ENCODE data around the gene GET4. TPM values are rescaled to one million over a fixed set of nuclear protein-coding genes. Genes with fewer than 3 reads are reported as not detected.
A peak's percentile ranks its signal among the peaks of the same experiment; 100 is the strongest.
"Not testable (repeated sequence)": the region's sequence is repeated elsewhere in the genome, so short reads cannot be mapped to it uniquely, and the experiment has no call there.

The GET4 gene
- total RNA-seq, 1 donor from 2014 or later, result 41.0 TPM

DNA sequence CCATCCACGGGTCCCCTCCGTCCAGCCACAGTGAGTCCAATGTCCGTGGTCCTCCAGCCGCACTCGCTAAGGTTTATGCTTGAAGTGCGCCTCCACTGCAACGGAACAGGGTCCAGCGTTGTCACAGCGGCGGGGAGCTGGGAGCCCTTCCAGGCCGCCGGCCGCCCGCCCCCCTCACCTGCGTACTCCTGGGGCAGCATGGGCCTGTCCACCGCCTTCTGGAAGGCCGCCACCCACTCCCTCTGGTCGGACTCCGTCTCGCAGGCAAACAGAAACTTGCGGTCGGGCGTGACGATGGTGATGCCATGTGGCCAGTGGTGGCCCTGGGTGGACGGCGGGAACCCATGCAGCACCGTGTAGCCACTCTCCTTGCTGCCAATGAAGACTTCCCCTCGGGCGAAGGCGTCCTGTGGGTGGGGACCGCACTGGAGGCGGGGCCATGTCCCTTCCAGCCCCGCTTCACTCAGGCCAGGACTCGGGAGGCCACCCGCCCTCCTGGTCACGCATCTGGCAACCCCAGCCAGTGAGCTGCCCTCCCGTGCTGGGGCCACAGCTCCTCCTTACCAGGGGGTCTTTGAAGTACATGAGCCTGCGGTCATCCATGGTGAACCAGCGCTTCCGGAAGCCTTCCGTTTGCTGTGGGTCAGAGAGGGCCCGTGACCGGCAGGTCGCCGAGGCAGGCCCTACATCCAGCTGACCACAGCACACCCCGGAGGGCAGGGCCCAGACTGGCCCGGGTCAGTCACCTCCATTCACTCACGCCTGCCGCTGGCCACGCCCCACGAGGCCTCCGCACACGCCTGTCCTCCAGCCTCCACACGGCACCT lies 22.7 kb downstream of the GET4 start:
- Mint-ChIP-seq H3K9me3 (no peaks in the 10 kb centered on the region), H3K27ac (no peak overlapping the region), H3K36me3 (ENCODE audit: low read depth) (peaks cover 20% of the 10 kb centered on the region), H3K4me3 (no peak overlapping the region), H3K27me3 (no peaks in the 10 kb centered on the region), H3K4me1 (no peaks in the 10 kb centered on the region)
- intact Hi-C loops (cut with micrococcal nuclease), result no loop called here
- DNase-seq, result no peak

DNA sequence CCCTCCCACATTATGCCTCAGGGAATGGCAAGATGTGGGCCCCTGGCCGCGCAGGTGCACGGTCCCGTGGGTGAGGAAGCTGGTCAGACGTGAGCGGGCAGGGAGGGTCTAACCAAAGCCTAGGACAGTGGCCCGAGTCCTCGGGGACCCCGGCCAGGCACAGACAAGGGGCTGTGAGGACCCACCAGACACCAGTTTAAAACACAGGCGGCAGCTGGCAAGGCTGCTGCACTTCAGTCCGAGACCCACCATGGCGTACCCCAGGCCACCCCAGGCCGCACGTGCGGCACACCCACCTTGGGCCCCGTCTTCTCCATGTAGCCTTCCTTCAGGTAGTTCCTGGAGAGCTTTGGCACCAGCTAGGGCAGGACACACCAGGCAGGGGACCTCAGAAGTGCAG lies 23.5 kb downstream of the GET4 start:
- no peaks in the 10 kb centered on the region for H3K9me3 Mint-ChIP-seq
- H3K27me3 Mint-ChIP-seq, result no peaks in the 10 kb centered on the region
- H3K4me1 Mint-ChIP-seq, result no peaks in the 10 kb centered on the region
- intact Hi-C loops (cut with micrococcal nuclease), result loop anchor here (2.0 kb wide), 1 partner anchor 23 kb away; the partner anchor contains the start of gene GET4
- H3K4me3 Mint-ChIP-seq, result no peak overlapping the region
- peaks cover 16% of the 10 kb centered on the region for H3K36me3 Mint-ChIP-seq (ENCODE audit: low read depth)
- no peak for DNase-seq
- H3K27ac Mint-ChIP-seq, result no peak overlapping the region

DNA sequence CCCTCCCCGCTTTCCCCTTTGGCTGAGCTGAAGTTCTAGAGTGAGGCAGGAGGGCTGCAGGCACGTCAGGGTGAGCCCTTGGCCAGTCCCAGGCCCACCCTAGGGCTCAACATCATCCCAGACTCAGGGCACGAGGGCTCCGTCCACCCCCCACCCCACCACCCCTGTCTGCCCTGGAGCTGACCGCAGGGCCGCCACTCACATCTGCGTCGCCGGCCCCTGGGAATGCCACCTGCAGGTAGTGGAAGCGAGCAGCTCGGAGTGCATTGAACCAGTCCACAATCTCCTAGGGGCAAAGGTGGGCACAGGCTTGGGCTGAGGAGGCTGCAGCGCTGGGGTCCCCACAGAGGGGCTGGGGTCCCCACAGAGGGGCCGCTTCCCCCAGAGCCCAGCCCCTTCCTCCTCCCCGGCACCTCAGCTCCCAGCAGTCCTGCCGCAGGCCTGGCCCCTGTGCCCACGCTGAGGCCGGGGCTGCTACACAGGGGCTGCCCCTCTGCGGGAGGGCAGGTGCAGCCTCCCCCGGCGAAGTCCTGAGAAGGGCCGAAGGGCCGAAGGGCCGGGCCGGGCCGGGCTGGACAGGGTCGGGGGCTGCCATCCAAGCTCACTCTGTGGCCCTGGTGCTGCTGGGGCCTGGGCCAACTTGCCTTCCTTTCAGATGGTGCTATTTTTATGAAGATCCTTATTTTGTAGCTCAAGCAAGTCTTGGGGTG lies 24.1 kb downstream of the GET4 start:
- no peak for DNase-seq
- no peak overlapping the region for H3K4me3 Mint-ChIP-seq
- H3K9me3 Mint-ChIP-seq, result no peaks in the 10 kb centered on the region
- no peak overlapping the region for H3K27ac Mint-ChIP-seq
- H3K27me3 Mint-ChIP-seq, result peaks cover 2% of the 10 kb centered on the region
- peaks cover 13% of the 10 kb centered on the region for H3K36me3 Mint-ChIP-seq (ENCODE audit: low read depth)
- no peaks in the 10 kb centered on the region for H3K4me1 Mint-ChIP-seq
- intact Hi-C loops (cut with micrococcal nuclease), result loop anchor here (2.0 kb wide), 1 partner anchor 24 kb away; the partner anchor contains the start of gene GET4

DNA sequence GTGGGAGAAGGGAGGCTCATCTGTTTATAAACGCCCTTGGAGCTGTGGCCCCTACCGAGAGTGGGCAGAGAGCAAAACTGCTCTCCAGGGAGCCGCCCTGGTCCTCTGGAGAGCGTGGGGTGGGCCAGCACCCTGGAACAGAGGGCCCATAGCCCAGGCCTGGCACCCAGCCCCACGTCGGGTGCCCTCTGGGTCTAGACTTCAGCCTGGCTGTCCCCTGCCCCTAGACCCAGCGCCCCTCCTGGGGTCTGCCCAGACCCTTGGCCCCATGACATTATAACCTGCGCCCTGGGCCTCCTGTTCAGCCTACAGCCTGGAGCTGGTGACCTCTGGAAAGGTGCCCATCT lies 24.7 kb downstream of the GET4 start:
- Mint-ChIP-seq H3K9me3 (no peaks in the 10 kb centered on the region), H3K4me3 (no peak overlapping the region), H3K27ac (no peak overlapping the region), H3K27me3 (peaks cover 2% of the 10 kb centered on the region), H3K4me1 (no peaks in the 10 kb centered on the region), H3K36me3 (ENCODE audit: low read depth) (peaks cover 10% of the 10 kb centered on the region)
- intact Hi-C loops (cut with micrococcal nuclease), result loop anchor here (2.0 kb wide), 1 partner anchor 24 kb away; the partner anchor contains the start of gene GET4
- DNase-seq, result no peak

DNA sequence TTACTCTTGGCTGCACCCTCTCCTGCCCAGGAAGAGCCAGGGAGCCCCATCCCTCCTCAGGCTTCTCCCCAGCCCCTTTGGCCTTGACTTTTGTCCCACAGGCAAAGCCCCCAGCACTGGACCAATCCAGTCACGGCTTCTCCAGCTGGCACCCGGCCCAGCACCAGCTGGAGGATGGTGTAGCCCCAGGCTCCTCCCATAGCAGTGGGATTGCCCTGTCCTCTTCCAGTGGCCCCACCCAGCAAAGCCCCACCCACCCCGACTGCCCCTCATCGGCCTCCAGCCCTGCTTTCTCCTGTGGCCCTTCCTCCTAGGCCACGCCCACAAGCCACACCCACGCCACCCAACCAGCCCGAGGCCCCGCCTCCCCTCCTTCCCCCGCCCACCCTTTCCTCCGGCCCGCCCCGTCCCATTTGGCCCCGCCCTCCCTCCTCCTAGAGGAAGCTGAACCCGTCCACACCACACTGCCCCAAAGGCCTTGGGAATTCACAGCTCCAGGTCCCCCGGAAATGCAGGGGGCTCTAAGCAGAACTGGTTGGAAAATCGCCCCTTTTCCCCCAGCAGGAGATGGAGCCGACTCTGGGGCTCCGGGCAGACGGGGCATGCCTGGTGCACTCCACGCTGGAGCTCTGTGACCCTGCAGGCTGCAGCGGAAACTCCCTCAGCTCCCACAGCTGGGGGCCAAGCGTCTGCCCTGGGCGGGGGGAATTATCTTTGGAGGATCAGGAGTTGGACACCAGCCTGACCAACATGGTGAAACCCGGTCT lies 25.2 kb downstream of the GET4 start:
- H3K4me3 Mint-ChIP-seq, result no peak overlapping the region
- H3K9me3 Mint-ChIP-seq, result no peaks in the 10 kb centered on the region
- H3K27ac Mint-ChIP-seq, result no peak overlapping the region
- H3K27me3 Mint-ChIP-seq, result peaks cover 2% of the 10 kb centered on the region
- peak; percentile 86 for DNase-seq
- intact Hi-C loops (cut with micrococcal nuclease), result loop anchor here (2.0 kb wide), 1 partner anchor 25 kb away; the partner anchor contains the start of gene GET4
- peaks cover 5% of the 10 kb centered on the region for H3K36me3 Mint-ChIP-seq (ENCODE audit: low read depth)
- no peaks in the 10 kb centered on the region for H3K4me1 Mint-ChIP-seq

DNA sequence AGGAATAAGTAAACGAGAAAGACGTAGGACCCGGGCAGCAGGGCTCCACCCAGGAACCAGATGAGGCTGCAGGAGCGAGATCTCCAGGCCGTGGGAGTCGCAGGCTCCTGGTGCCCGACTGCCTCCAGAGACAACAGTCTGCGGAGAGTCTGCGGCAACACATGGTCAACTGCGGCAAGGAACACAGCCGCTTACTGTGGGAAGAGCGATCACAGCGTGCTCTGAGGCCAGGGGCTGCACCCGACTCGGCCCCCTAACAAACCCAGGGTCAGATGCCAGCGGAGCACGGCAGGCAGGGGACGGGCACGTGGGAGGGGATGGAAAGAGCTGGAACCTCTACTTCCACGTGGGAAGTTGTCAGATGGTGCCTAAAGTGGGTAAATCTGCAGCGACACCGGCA lies 26.6 kb downstream of the GET4 start:
- H3K27me3 Mint-ChIP-seq, result peaks cover 2% of the 10 kb centered on the region
- no peak overlapping the region for H3K27ac Mint-ChIP-seq
- H3K9me3 Mint-ChIP-seq, result no peaks in the 10 kb centered on the region
- no peak for DNase-seq
- H3K4me1 Mint-ChIP-seq, result no peaks in the 10 kb centered on the region
- intact Hi-C loops (cut with micrococcal nuclease), result no loop called here
- H3K4me3 Mint-ChIP-seq, result no peak overlapping the region
- peaks cover 3% of the 10 kb centered on the region for H3K36me3 Mint-ChIP-seq (ENCODE audit: low read depth)

DNA sequence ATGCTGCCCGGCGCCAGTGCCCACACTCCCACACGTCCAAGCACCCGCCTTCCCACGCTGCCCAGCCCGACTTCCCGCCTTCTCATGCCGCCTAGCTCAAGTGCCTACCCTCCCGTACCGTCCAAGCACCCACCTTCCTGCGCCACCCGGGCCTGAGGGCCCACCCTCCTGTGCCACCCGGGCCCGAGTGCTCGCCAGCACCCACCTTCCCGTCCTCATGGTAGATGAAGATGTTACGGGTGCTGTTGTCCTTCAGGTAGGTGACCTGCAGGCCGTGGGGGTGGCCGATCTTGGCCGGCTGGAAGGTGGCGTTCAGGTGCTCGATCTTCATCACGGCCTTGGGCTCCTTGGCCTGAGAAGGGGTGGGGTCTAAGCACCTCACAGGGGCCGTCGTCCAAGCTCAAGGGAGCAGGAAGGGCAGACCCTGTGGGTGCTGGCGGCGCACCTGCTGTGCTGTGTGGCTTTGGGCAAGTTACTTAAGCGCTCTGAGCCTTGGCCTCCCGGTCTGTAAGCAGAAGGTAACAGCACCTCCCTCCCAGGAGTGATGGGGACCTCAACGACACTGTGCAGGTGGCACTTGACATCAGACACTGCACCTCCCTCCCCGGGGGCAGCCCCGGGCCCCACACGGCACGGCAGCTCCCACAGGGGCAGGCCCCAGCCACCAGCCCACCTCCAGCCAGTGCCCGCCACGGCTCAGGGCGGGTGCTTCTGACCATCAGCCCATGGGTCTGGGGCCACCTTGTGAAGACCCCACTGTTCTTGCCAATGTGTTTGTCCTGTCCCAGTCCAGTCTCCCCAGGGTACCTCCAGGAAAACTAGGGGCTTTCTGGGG lies 27.8 kb downstream of the GET4 start:
- DNase-seq, result no peak
- Mint-ChIP-seq H3K27me3 (peaks cover 2% of the 10 kb centered on the region), H3K36me3 (ENCODE audit: low read depth) (peaks cover 2% of the 10 kb centered on the region), H3K9me3 (no peaks in the 10 kb centered on the region), H3K4me1 (no peaks in the 10 kb centered on the region), H3K4me3 (no peak overlapping the region), H3K27ac (no peak overlapping the region)
- intact Hi-C loops (cut with micrococcal nuclease), result no loop called here

DNA sequence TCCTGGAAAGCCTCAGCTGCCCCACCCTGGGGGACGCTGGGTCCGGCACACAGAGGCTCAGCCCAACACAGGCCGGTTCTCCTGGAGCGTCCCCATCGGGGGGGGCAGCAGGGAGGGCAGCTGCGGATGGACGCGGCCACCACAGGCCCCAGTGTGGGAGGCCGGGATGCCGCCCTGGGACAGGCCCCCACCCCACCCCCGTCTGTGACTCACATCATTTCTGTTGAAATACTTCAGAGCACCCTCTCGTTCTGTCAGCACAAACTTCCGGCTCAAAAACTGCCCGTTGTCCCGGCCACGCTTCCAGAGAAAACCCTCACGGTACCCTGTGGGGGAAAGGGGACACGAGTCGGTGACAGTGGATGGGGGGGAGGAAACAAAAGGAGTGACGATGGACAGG lies 28.5 kb downstream of the GET4 start:
- peaks cover 2% of the 10 kb centered on the region for H3K36me3 Mint-ChIP-seq (ENCODE audit: low read depth)
- no peak overlapping the region for H3K27ac Mint-ChIP-seq
- H3K4me1 Mint-ChIP-seq, result peaks cover 1% of the 10 kb centered on the region
- intact Hi-C loops (cut with micrococcal nuclease), result loop anchor here (5.0 kb wide), 1 partner anchor 162 kb away; no protein-coding TSS in a partner anchor
- no peak overlapping the region for H3K4me3 Mint-ChIP-seq
- no peaks in the 10 kb centered on the region for H3K9me3 Mint-ChIP-seq
- peaks cover 2% of the 10 kb centered on the region for H3K27me3 Mint-ChIP-seq
- DNase-seq, result no peak

DNA sequence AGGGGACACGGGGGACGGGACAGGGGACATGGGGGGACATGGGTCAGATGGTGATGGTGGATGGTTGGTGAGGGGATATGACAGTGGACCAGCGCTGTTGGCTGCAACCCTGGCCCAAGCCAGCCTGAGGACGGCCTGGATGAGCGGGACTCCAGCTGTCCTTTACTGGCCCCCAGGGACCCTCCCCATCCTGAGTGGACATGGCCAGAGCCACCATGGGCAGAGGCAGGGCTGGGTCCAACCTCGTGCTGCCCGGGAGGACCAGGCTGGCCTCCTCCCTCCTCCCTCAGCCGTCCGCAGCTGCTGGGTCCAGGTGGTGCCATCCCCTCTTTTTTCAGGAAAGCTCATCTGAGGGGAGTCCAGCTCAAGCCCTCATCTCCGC lies 30.4 kb downstream of the GET4 start:
- DNase-seq, result no peak
- peaks cover 2% of the 10 kb centered on the region for H3K27me3 Mint-ChIP-seq
- peaks cover 7% of the 10 kb centered on the region for H3K4me1 Mint-ChIP-seq
- intact Hi-C loops (cut with micrococcal nuclease), result loop anchor here (5.0 kb wide), 1 partner anchor 161 kb away; no protein-coding TSS in a partner anchor
- H3K36me3 Mint-ChIP-seq (ENCODE audit: low read depth), result peaks cover 4% of the 10 kb centered on the region
- H3K4me3 Mint-ChIP-seq, result no peak overlapping the region
- H3K9me3 Mint-ChIP-seq, result no peaks in the 10 kb centered on the region
- H3K27ac Mint-ChIP-seq, result no peak overlapping the region

DNA sequence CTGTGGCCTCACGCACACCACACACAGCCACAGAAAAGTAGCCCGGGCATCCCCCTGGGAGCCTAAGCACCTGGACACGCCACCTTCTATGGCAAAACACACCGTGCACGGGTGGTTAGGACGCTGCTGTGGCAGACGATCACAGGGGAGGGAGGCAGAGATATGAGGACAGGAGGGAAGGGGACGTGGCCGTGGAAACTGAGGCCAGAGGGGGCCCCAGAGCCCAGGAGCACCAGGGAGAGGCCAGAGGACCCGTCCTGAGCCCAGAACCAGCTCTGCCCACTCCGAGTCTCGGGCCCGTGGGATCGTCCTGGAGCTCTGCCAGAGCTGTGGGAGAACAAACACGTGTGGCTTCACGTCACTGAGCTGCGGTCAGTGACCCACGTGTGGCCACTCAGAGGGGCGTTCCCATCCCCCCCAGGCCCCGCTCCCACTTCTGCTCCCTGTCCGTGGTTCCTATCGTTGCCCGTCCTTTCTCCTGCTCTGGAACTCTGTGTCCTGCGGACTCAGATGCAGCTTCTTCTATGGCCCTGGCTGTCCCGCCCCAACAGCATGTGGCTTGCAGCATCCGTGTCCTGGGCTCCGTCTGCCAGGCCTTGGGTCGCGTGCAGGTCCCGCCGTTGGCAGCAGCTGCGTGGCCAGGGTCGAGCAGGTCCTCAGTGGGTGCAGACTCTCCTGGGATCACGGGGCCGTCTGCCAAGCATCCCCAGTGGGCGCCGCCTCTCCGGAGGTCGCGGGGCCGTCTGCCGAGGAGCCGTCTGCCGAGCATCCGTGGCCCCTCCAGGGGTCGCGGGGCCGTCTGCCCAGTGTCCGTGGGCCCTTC lies 31.0 kb downstream of the GET4 start:
- DNase-seq, result peak; percentile 65
- Mint-ChIP-seq H3K27ac (no peak overlapping the region), H3K9me3 (no peaks in the 10 kb centered on the region), H3K4me3 (no peak overlapping the region), H3K4me1 (peaks cover 7% of the 10 kb centered on the region), H3K36me3 (ENCODE audit: low read depth) (peaks cover 4% of the 10 kb centered on the region), H3K27me3 (peaks cover 2% of the 10 kb centered on the region)
- intact Hi-C loops (cut with micrococcal nuclease), result loop anchor here (5.0 kb wide), 1 partner anchor 160 kb away; no protein-coding TSS in a partner anchor

DNA sequence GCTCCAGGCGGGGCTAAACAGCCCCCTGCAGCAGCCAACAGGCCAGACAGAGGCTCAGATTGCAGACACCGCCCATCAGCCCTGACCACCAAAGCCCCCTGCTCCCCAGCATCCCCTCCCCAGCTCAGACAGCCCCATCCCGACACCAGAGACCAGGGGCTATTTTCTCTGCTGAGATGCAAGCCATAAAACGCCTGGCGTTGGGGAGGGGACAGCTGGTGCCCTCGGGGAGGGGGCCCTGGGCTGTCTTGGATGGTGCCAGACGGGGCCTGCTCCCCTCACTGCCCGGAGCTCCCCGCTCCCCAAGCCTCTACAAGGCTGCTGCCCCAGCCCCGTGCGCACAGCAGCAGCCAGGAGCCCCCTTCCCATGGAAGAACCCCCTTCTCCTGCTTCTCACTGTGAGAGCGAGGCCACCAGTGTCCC lies 31.8 kb downstream of the GET4 start:
- peaks cover 2% of the 10 kb centered on the region for H3K27me3 Mint-ChIP-seq
- peaks cover 4% of the 10 kb centered on the region for H3K36me3 Mint-ChIP-seq (ENCODE audit: low read depth)

DNA sequence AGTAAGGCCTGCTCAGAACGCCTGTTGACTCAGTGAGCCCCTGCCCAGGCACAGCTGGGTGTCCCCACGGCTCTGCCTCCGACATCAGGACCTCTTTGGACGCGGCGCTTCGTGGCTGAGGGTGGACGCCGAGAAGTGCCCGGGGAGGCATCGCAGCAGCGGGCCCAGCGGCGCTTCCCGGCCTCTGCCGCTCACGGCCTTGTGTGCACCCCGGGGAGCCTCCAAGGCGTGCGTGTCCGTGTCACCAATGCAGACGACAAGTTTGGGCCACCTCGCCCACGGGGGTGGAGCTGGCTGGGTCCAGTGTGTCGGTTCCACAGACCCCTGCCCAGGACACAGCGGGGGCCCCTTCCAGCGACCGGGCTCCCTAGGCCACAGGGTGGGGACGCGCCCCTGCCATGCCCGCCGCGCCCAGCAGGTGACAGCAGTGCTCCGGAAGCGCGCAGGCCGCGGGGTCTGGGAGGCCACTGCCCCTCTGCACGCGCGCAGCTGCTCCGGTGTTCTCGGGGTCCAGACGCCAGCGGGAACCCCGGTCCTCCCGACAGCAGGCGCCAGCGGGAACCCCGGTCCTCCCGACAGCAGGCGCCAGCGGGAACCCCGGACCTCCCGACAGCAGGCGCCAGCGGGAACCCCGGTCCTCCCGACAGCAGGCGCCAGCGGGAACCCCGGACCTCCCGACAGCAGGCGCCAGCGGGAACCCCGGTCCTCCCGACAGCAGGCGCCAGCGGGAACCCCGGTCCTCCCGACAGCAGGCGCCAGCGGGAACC lies 32.4 kb downstream of the GET4 start:
- intact Hi-C loops (cut with micrococcal nuclease), result loop anchor here (1.0 to 5.0 kb wide), 3 partner anchors 14 to 159 kb away; partner anchors contain the start of gene ADAP1
- not testable (repeated sequence) for H3K27ac Mint-ChIP-seq

More for the DNA sequence above, 31.8 kb downstream of the GET4 start:
- DNase-seq, result no peak
- Mint-ChIP-seq H3K9me3 (no peaks in the 10 kb centered on the region), H3K4me3 (no peak overlapping the region), H3K27ac (no peak overlapping the region), H3K4me1 (peaks cover 7% of the 10 kb centered on the region)
- intact Hi-C loops (cut with micrococcal nuclease), result loop anchor here (2.0 to 5.0 kb wide), 2 partner anchors 15 to 159 kb away; no protein-coding TSS in a partner anchor

More for the DNA sequence above, 32.4 kb downstream of the GET4 start:
- not testable (repeated sequence) for H3K27me3 Mint-ChIP-seq; H3K4me1 Mint-ChIP-seq; H3K36me3 Mint-ChIP-seq (ENCODE audit: low read depth); H3K9me3 Mint-ChIP-seq; H3K4me3 Mint-ChIP-seq
- DNase-seq, result peak; percentile 90
